Right cardiac atrium (tissue), 5 donors: ENCODE results near the gene PELO. TPM values are rescaled to one million over a fixed set of nuclear protein-coding genes. Genes with fewer than 3 reads are reported as not detected.
"Not testable (repeated sequence)": the region's sequence is repeated elsewhere in the genome, so short reads cannot be mapped to it uniquely, and the experiment has no call there.

Experiments
- ATAC-seq, 2 donors: fragments of 200-7000 bp; cut with Tn5 transposase; one replicate each; pipeline versions ENCODE4 v1.8.0 to v1.9.1; 2020; ENCODE audit warnings: moderate library complexity in 2 of 2, mild to moderate bottlenecking in 1 of 2
- DNase-seq, 3 donors: peaks; one replicate each; pipeline ENCODE4 v3.0.0-alpha.2; 2020
- H3K27ac ChIP-seq: one replicate; pipeline ENCODE4 v1.5.1; 2013; ENCODE audit warnings: mild to moderate bottlenecking, low read length, control low read depth, moderate library complexity
- H3K27me3 ChIP-seq: one replicate; pipeline ENCODE4 v1.6.1; 2013; ENCODE audit not compliant: control insufficient read depth, insufficient read depth
- H3K4me1 ChIP-seq: one replicate; pipeline ENCODE4 v1.6.1; 2013; ENCODE audit warnings: low read length; ENCODE audit not compliant: control insufficient read depth, insufficient read depth
- H3K4me3 ChIP-seq: one replicate; pipeline ENCODE4 v1.5.1; 2013; ENCODE audit warnings: low read length, control low read depth
- H3K9me3 ChIP-seq: one replicate; pipeline ENCODE4 v1.6.1; 2013; ENCODE audit warnings: low read length; ENCODE audit not compliant: control insufficient read depth
- WGBS: extraction: QIAGEN DNeasy Blood & Tissue Kit; methylation state at CpG from one replicate; pipeline ENCODE4 v1.1.7; 2013; 5-methylcytosine and 5-hydroxymethylcytosine counted together
- intact Hi-C, 4 donors: fragments of 100-400 bp; cut with DNase I; formaldehyde crosslinking; loops; one replicate each; pipeline versions ENCODE4 v1.11.0 to v1.14.0; 2022 to 2023
- polyA plus RNA-seq: library from polyadenylated mRNA; stranded (reverse); fragments of 200-250 nt; gene quantifications from one replicate; pipeline ENCODE4 v1.2.3, GENCODE V29; 2013
- total RNA-seq, 4 donors: library from RNA; stranded (reverse); fragmentation: NEBNext Ultra II Directional; extraction: Animal tissue kit (Norgen Biotek cat#: 25700); gene quantifications; one replicate each; pipeline ENCODE4 v1.2.1, GENCODE V29; 2021
- donor health status: healthy with polysubstance abuse.
- donor health status: DM: no; HTN: yes; CAD: no.
- donor health status: DM: no; HTN: no; CAD: no.
- donor health status: DM: no; HTN: yes; CAD: no; lungs with severe emphysema.
- donor health status: DM: yes; HTN: yes; CAD: no.

PELO gene
- total and polyA plus RNA-seq, 5 donors: 7.9 to 24.3 (median 19.9) TPM

- intact Hi-C loops: no loop called here
- H3K4me1 ChIP-seq: peaks cover 1% of the 10 kb centered on the region
- no peak overlapping the region for H3K27ac ChIP-seq
- DNase-seq: peak in 1 of 3 donors; percentile 20
- ATAC-seq: peak in 1 of 2 donors; percentile 55
- no peaks in the 10 kb centered on the region for H3K27me3 ChIP-seq
- no peaks in the 10 kb centered on the region for H3K9me3 ChIP-seq
- WGBS: 65% methylated on average over 3 of the region's 3 CpGs
- H3K4me3 ChIP-seq: no peak overlapping the region
Observed at GRCh38 chr5:52811067-52811749, 23.5 kb downstream of the PELO start.

GRCh38 chr5:52814352-52815148 is 26.8 kb downstream of the PELO start:
- Histone ChIP-seq H3K27me3 (no peaks in the 10 kb centered on the region), H3K4me1 (peaks cover 3% of the 10 kb centered on the region), H3K27ac (no peak overlapping the region), H3K9me3 (no peaks in the 10 kb centered on the region), H3K4me3 (no peak overlapping the region)
- DNase-seq (no peak), ATAC-seq (peak; percentile 28 to 89)
- 52% methylated on average over 4 of the region's 4 CpGs for WGBS
- intact Hi-C loops: no loop called here

- Histone ChIP-seq H3K27ac (no peak overlapping the region), H3K9me3 (no peaks in the 10 kb centered on the region), H3K27me3 (no peaks in the 10 kb centered on the region), H3K4me3 (no peak overlapping the region), H3K4me1 (peaks cover 8% of the 10 kb centered on the region)
- WGBS: 90% methylated on average over 1 of the region's 1 CpG
- intact Hi-C loops: no loop called here
- DNase-seq: no peak
- no peak for ATAC-seq
Observed at GRCh38 chr5:52817818-52818217, 30.1 kb downstream of the PELO start.

- no peaks in the 10 kb centered on the region for H3K9me3 ChIP-seq
- intact Hi-C loops: no loop called here
- peaks cover 9% of the 10 kb centered on the region for H3K4me1 ChIP-seq
- ATAC-seq (no peak), DNase-seq (no peak)
- no peaks in the 10 kb centered on the region for H3K27me3 ChIP-seq
- 83% methylated on average over 1 of the region's 1 CpG for WGBS
- no peak overlapping the region for H3K27ac ChIP-seq
- no peak overlapping the region for H3K4me3 ChIP-seq
Observed at GRCh38 chr5:52818360-52818759, 30.6 kb downstream of the PELO start.

GRCh38 chr5:52818807-52819206 is 31.1 kb downstream of the PELO start:
- H3K27ac ChIP-seq, DNase-seq, H3K4me1 ChIP-seq, ATAC-seq, H3K27me3 ChIP-seq, H3K4me3 ChIP-seq, intact Hi-C loops, H3K9me3 ChIP-seq: not testable (repeated sequence)
- WGBS: 85% methylated on average over 3 of the region's 3 CpGs

- DNase-seq (no peak), ATAC-seq (no peak)
- Histone ChIP-seq H3K4me3 (no peak overlapping the region), H3K27me3 (no peaks in the 10 kb centered on the region), H3K4me1 (peaks cover 5% of the 10 kb centered on the region), H3K9me3 (no peaks in the 10 kb centered on the region), H3K27ac (no peak overlapping the region)
- intact Hi-C loops: no loop called here
- 46% methylated on average over 1 of the region's 1 CpG for WGBS
Observed at GRCh38 chr5:52821901-52822300, 34.2 kb downstream of the PELO start.

- peak overlapping the region; percentile 59 for H3K27ac ChIP-seq
- ATAC-seq (peak; percentile 96 to 97), DNase-seq (peak; percentile 84 to 93 (median 90))
- H3K9me3 ChIP-seq: no peaks in the 10 kb centered on the region
- H3K27me3 ChIP-seq: no peaks in the 10 kb centered on the region
- 23% methylated on average over 6 of the region's 6 CpGs for WGBS
- intact Hi-C loops: no loop called here
- no peak overlapping the region for H3K4me3 ChIP-seq
- peaks cover 5% of the 10 kb centered on the region for H3K4me1 ChIP-seq
Observed at GRCh38 chr5:52822437-52822836, 34.7 kb downstream of the PELO start.

GRCh38 chr5:52824827-52825226 is 37.1 kb downstream of the PELO start:
- H3K9me3 ChIP-seq: no peaks in the 10 kb centered on the region
- ATAC-seq (no peak), DNase-seq (no peak)
- H3K27ac ChIP-seq: no peak overlapping the region
- H3K4me3 ChIP-seq: no peak overlapping the region
- H3K4me1 ChIP-seq: peaks cover 5% of the 10 kb centered on the region
- no peaks in the 10 kb centered on the region for H3K27me3 ChIP-seq
- 100% methylated on average over 1 of the region's 1 CpG for WGBS
- intact Hi-C loops: no loop called here

- Histone ChIP-seq H3K4me1 (peaks cover 5% of the 10 kb centered on the region), H3K27ac (no peak overlapping the region), H3K9me3 (no peaks in the 10 kb centered on the region), H3K4me3 (no peak overlapping the region), H3K27me3 (no peaks in the 10 kb centered on the region)
- intact Hi-C loops: no loop called here
- ATAC-seq (no peak), DNase-seq (no peak)
- WGBS: 93% methylated on average over 2 of the region's 2 CpGs
Observed at GRCh38 chr5:52825826-52826225, 38.1 kb downstream of the PELO start.

GRCh38 chr5:52827815-52828214 is 40.1 kb downstream of the PELO start:
- intact Hi-C loops: no loop called here

GRCh38 chr5:52829664-52830063 is 41.9 kb downstream of the PELO start:
- no peak overlapping the region for H3K27ac ChIP-seq
- DNase-seq (no peak), ATAC-seq (no peak)
- no peak overlapping the region for H3K4me3 ChIP-seq
- no peaks in the 10 kb centered on the region for H3K27me3 ChIP-seq
- H3K9me3 ChIP-seq: no peaks in the 10 kb centered on the region
- no peaks in the 10 kb centered on the region for H3K4me1 ChIP-seq
- intact Hi-C loops: no loop called here

More at GRCh38 chr5:52827815-52828214, 40.1 kb downstream of the PELO start:
- ATAC-seq (no peak), DNase-seq (no peak)
- H3K9me3 ChIP-seq: no peaks in the 10 kb centered on the region
- no peak overlapping the region for H3K27ac ChIP-seq
- H3K4me1 ChIP-seq: peaks cover under 1% of the 10 kb centered on the region
- WGBS: 98% methylated on average over 1 of the region's 1 CpG
- H3K27me3 ChIP-seq: no peaks in the 10 kb centered on the region
- H3K4me3 ChIP-seq: no peak overlapping the region
